GM10248 (cell line): ENCODE measurements around the gene CNPY3.

Experiments used
- CTCF ChIA-PET: fragments of 300-600 bp; sonication (Branson Sonifier 250); formaldehyde crosslinking; extraction: SDS; loops from one replicate; lab custom pipeline; 2021; ENCODE audit warnings: antibody characterized with exemption; lab: Yijun Ruan, JAX
- POLR2A ChIA-PET: fragments of 350-650 bp; sonication (Branson Sonifier 250); formaldehyde crosslinking; extraction: SDS; loops from one replicate; lab custom pipeline; 2020; ENCODE audit warnings: antibody characterized with exemption; lab: Yijun Ruan, JAX
- DNase-seq: peaks from one replicate; pipeline ENCODE4 v3.0.0; 2012; ENCODE audit errors: extremely low spot score
- TF ChIP-seq, protein P1 (sequence below): IDR thresholded peaks from 2 replicates; pipeline ENCODE4 v1.5.1; 2012; ENCODE audit warnings: mild to moderate bottlenecking, low read depth; ENCODE audit errors: extremely low read depth, missing control alignments, control extremely low read depth

CNPY3 gene

DNA sequence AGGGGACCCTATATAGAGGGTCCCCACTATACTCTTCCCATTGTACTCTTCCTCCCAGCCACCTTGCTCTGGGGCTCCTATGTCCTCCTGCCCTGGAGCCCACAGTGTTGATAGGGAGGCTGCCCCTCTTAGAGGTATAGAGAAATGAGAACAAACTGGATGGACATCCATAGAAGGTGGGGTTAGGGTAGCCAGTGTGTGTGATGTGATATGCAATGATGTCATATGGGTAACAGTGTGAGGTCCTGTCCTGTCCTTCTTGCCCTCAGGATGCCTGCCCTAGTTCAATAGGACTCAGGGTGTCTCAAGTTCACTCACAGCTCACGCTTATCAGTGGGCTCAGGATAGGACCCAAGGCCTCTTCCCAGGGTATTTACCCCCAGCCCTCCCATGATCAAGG lies 13.0 kb upstream of the CNPY3 start:
- peak; percentile 7 for DNase-seq
- ChIA-PET CTCF (interaction anchor here (0.9 to 1.9 kb wide), 5 partner anchors 10 to 254 kb away, joined by 3 to 10 read pairs (median 4); no protein-coding TSS in a partner anchor), POLR2A (no interaction called here)
- TF ChIP-seq, protein P1, sequence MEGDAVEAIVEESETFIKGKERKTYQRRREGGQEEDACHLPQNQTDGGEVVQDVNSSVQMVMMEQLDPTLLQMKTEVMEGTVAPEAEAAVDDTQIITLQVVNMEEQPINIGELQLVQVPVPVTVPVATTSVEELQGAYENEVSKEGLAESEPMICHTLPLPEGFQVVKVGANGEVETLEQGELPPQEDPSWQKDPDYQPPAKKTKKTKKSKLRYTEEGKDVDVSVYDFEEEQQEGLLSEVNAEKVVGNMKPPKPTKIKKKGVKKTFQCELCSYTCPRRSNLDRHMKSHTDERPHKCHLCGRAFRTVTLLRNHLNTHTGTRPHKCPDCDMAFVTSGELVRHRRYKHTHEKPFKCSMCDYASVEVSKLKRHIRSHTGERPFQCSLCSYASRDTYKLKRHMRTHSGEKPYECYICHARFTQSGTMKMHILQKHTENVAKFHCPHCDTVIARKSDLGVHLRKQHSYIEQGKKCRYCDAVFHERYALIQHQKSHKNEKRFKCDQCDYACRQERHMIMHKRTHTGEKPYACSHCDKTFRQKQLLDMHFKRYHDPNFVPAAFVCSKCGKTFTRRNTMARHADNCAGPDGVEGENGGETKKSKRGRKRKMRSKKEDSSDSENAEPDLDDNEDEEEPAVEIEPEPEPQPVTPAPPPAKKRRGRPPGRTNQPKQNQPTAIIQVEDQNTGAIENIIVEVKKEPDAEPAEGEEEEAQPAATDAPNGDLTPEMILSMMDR, result no peak

DNA sequence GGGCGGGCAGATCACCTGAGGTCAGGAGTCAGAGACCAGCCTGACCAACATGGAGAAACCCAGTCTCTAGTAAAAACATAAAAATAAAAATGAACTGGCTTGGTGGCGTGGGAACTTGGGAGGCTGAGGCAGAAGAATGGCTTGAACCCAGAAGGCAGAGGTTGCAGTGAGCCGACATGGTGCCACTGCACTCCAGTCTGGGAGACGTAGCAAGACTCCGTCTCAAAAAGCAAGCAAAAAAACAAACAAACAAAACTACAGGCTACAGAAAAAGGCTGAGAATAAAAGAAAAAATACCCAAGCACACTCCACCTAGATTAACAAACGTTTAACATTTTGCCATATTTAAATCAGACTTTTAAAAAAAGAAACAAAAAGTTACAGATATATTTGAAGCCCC lies 7.5 kb upstream of the CNPY3 start:
- ChIA-PET CTCF (no interaction called here), POLR2A (no interaction called here)
- DNase-seq, result no peak

GRCh38 chr6:42923666-42924065 lies 5.6 kb upstream of the CNPY3 start:
- CTCF ChIA-PET, result interaction anchor here (1.8 kb wide), 1 partner anchor 22 kb away, joined by 4 read pairs; no protein-coding TSS in a partner anchor
- POLR2A ChIA-PET, result interaction anchor here (0.5 kb wide), 1 partner anchor 364 kb away, joined by 4 read pairs; no protein-coding TSS in a partner anchor
- DNase-seq, result no peak
- TF ChIP-seq, protein P1, result no peak

More for the DNA sequence above, 7.5 kb upstream of the CNPY3 start:
- TF ChIP-seq, protein P1, result no peak

DNA sequence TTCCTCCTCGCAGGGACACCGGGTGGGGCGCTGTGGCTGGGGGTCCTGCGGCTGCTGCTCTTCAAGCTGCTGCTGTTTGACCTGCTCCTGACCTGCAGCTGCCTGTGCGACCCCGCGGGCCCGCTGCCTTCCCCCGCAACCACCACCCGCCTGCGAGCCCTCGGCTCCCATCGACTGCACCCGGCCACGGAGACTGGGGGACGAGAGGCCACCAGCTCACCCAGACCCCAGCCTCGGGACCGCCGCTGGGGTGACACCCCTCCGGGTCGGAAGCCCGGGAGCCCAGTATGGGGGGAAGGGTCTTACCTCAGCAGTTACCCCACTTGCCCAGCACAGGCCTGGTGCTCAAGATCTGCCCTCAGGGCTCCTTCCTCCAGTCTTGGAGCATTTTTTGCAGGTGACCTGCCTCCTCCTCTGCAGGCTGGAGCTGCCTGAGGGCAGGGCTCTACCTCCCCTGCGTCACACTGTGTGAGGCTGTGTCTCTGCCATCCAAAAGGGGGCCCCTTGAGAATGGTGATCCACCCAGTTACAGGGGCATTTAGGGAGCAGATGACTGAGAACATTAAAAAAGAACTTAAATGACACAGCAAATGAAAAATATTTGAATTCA lies 3.9 kb upstream of the CNPY3 start:
- CTCF ChIA-PET, result no interaction called here
- TF ChIP-seq, protein P1, result no peak
- POLR2A ChIA-PET, result no interaction called here
- DNase-seq, result peak; percentile 24

DNA sequence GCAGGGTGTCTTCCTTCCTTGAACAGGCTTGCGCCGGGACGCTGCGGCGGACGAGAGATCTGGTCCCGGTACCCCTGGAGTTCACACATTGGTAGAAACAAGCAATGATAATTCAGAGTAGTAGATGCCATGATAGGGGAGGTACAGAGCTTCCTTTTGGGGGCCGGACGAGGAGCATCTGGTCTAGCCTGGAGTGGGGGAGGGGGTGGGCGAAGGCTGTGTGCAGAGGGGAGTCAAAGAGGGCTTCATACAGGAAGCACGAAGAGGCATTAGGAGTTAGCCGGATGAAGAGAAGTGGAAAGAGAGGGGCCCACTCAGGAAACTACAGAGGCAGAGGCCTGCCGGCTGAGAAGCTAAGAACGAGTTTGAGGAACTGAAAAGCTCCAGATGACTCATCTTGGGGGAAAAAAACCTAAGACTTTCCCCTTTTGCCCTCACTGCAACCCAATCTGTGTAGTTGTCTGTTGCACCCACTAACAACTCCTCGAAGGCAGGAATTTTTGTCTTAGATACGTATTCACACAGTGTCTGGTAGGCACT lies 611 bp downstream of the CNPY3 start:
- POLR2A ChIA-PET, result interaction anchor here (0.5 to 2.6 kb wide), 9 partner anchors 9 to 502 kb away, joined by 3 to 11 read pairs (median 4); partner anchors contain the start of genes CUL7, PPP2R5D and TBCC
- peak; percentile 82 for DNase-seq
- CTCF ChIA-PET, result interaction anchor here (0.7 to 3.8 kb wide), 6 partner anchors 16 to 214 kb away, joined by 4 to 17 read pairs (median 5); partner anchors contain the start of gene PEX6
- TF ChIP-seq, protein P1, result no peak

DNA sequence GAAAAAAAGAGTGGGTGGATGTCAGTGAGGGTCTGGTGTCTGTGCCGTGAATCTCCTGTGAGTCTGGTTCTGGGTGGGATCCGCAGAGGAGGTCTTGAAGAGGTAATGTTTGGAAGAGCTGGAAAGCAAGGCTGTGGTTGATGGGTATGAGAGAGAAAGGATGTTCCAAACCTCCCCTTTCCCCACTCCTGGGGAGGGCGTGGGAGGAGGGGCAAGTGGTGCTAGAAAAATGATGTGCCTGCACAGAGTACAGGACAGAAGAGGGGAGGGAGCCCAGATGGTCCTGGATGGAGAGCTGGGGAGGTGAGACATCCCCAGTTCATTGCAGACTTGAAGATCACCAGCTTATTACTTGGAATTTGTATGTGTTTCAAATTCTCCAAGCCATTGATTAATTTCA lies 3.1 kb downstream of the CNPY3 start:
- TF ChIP-seq, protein P1, result no peak
- ChIA-PET POLR2A (no interaction called here), CTCF (interaction anchor here (1.0 kb wide), 1 partner anchor 39 kb away, joined by 3 read pairs; no protein-coding TSS in a partner anchor)
- DNase-seq, result no peak
